ENCODE data around the gene EIF4G1.
"Not testable (repeated sequence)": the region's sequence is repeated elsewhere in the genome, so short reads cannot be mapped to it uniquely, and the experiment has no call there.

Gene EIF4G1, protein sequence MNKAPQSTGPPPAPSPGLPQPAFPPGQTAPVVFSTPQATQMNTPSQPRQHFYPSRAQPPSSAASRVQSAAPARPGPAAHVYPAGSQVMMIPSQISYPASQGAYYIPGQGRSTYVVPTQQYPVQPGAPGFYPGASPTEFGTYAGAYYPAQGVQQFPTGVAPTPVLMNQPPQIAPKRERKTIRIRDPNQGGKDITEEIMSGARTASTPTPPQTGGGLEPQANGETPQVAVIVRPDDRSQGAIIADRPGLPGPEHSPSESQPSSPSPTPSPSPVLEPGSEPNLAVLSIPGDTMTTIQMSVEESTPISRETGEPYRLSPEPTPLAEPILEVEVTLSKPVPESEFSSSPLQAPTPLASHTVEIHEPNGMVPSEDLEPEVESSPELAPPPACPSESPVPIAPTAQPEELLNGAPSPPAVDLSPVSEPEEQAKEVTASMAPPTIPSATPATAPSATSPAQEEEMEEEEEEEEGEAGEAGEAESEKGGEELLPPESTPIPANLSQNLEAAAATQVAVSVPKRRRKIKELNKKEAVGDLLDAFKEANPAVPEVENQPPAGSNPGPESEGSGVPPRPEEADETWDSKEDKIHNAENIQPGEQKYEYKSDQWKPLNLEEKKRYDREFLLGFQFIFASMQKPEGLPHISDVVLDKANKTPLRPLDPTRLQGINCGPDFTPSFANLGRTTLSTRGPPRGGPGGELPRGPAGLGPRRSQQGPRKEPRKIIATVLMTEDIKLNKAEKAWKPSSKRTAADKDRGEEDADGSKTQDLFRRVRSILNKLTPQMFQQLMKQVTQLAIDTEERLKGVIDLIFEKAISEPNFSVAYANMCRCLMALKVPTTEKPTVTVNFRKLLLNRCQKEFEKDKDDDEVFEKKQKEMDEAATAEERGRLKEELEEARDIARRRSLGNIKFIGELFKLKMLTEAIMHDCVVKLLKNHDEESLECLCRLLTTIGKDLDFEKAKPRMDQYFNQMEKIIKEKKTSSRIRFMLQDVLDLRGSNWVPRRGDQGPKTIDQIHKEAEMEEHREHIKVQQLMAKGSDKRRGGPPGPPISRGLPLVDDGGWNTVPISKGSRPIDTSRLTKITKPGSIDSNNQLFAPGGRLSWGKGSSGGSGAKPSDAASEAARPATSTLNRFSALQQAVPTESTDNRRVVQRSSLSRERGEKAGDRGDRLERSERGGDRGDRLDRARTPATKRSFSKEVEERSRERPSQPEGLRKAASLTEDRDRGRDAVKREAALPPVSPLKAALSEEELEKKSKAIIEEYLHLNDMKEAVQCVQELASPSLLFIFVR (N-terminal part only)

DNA sequence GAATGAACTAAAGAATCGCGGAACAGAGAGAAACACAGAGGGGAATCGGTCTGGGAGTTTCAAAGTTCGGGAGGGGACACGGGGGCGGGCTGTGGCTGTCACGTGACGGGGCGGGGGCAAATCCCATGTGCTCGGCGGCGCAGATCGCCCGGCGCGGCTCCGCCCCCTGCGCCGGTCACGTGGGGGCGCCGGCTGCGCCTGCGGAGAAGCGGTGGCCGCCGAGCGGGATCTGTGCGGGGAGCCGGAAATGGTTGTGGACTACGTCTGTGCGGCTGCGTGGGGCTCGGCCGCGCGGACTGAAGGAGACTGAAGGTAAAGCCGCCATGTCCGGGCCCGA lies at the start of gene EIF4G1:
Gene EIF4G1, plus strand, starts transcription at position 244 of the 337 bp plus-strand sequence. CDS start 1,191 bp downstream, outside the sequence.
- Histone ChIP-seq H3K27ac (peak within 1 kb of the TSS; percentile 93), H3K27me3 (ENCODE audit: insufficient read depth, low read depth, severe bottlenecking) (no peaks in the 10 kb centered on the region), H3K36me3 (peaks cover 39% of the 10 kb centered on the region), H3K9me3 (ENCODE audit: severe bottlenecking) (no peaks in the 10 kb centered on the region), H3K4me3 (ENCODE audit: low read depth, low read length) (peak within 1 kb of the TSS; percentile 65)
- TF ChIP-seq, protein P1, sequence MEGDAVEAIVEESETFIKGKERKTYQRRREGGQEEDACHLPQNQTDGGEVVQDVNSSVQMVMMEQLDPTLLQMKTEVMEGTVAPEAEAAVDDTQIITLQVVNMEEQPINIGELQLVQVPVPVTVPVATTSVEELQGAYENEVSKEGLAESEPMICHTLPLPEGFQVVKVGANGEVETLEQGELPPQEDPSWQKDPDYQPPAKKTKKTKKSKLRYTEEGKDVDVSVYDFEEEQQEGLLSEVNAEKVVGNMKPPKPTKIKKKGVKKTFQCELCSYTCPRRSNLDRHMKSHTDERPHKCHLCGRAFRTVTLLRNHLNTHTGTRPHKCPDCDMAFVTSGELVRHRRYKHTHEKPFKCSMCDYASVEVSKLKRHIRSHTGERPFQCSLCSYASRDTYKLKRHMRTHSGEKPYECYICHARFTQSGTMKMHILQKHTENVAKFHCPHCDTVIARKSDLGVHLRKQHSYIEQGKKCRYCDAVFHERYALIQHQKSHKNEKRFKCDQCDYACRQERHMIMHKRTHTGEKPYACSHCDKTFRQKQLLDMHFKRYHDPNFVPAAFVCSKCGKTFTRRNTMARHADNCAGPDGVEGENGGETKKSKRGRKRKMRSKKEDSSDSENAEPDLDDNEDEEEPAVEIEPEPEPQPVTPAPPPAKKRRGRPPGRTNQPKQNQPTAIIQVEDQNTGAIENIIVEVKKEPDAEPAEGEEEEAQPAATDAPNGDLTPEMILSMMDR (IDR thresholded peaks at IDR 0.05; ENCODE audit: low read depth, low read length): no peak
- peak; percentile 95 for DNase-seq

DNA sequence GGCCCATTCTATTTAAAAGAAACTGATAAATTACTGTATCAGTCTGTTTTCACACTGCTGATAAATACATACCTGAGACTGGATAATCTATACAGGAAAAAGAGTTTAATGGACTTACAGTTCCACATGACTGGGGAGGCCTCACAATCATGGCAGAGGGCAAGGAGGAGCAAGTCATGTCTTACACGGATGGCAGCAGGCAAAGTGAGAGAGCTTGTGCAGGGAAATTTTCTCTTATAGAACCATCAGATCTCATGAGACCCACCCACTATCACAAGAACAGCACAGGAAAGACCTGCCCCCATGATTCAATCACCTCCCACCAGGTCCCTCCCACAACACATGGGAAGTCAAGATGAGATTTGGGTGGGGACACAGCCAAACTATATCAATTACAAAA lies 47.2 kb upstream of the EIF4G1 start:
- not testable (repeated sequence) for DNase-seq; H3K4me3 ChIP-seq (ENCODE audit: low read depth, low read length); H3K27ac ChIP-seq; H3K27me3 ChIP-seq (ENCODE audit: insufficient read depth, low read depth, severe bottlenecking); H3K36me3 ChIP-seq; H3K9me3 ChIP-seq (ENCODE audit: severe bottlenecking)

DNA sequence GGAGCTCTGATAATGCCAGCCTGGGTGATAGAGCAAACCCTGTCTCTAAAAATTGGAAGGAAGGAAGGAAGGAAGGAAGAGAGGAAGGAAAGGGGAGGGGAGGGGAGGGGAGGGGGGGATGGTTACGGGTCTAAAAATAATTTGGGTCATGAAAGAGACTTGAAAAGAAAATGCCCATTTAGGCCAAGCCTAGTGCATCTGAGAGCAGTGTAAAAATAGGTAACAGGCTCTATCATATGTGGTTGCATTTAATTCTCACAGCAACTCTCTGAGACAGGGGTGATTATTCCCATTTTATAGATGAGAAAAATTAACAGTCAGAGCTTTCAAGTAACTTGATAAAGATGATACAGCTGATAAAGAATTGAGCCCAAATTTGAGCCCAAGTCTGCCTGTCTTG lies 42.1 kb upstream of the EIF4G1 start:
- Histone ChIP-seq H3K4me3 (ENCODE audit: low read depth, low read length) (no peak overlapping the region), H3K27ac (no peak overlapping the region), H3K9me3 (ENCODE audit: severe bottlenecking) (peaks cover 2% of the 10 kb centered on the region), H3K27me3 (ENCODE audit: insufficient read depth, low read depth, severe bottlenecking) (no peaks in the 10 kb centered on the region), H3K36me3 (no peaks in the 10 kb centered on the region)
- TF ChIP-seq, protein P1 (IDR thresholded peaks at IDR 0.05; ENCODE audit: low read depth, low read length): no peak
- DNase-seq: no peak

DNA sequence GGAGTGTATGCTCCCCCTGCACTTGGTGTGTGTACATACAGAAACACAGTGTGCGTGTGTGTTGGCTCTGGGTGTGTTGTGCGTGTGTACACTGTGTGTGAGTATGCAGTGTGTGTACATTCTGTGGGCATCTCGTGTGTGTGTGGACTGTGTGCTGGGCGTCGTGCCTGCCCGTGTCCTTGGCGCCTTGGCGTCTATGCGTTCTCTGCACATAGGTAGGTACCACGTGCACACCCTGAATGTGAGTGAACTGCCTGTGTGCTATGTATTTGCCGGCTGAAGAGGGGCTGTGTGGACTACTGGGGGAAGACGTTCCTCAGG lies 39.1 kb upstream of the EIF4G1 start:
- no peaks in the 10 kb centered on the region for H3K27me3 ChIP-seq (ENCODE audit: insufficient read depth, low read depth, severe bottlenecking)
- H3K27ac ChIP-seq: no peak overlapping the region
- no peaks in the 10 kb centered on the region for H3K9me3 ChIP-seq (ENCODE audit: severe bottlenecking)
- no peaks in the 10 kb centered on the region for H3K36me3 ChIP-seq
- DNase-seq: no peak
- TF ChIP-seq, protein P1 (IDR thresholded peaks at IDR 0.05; ENCODE audit: low read depth, low read length): no peak
- no peak overlapping the region for H3K4me3 ChIP-seq (ENCODE audit: low read depth, low read length)

DNA sequence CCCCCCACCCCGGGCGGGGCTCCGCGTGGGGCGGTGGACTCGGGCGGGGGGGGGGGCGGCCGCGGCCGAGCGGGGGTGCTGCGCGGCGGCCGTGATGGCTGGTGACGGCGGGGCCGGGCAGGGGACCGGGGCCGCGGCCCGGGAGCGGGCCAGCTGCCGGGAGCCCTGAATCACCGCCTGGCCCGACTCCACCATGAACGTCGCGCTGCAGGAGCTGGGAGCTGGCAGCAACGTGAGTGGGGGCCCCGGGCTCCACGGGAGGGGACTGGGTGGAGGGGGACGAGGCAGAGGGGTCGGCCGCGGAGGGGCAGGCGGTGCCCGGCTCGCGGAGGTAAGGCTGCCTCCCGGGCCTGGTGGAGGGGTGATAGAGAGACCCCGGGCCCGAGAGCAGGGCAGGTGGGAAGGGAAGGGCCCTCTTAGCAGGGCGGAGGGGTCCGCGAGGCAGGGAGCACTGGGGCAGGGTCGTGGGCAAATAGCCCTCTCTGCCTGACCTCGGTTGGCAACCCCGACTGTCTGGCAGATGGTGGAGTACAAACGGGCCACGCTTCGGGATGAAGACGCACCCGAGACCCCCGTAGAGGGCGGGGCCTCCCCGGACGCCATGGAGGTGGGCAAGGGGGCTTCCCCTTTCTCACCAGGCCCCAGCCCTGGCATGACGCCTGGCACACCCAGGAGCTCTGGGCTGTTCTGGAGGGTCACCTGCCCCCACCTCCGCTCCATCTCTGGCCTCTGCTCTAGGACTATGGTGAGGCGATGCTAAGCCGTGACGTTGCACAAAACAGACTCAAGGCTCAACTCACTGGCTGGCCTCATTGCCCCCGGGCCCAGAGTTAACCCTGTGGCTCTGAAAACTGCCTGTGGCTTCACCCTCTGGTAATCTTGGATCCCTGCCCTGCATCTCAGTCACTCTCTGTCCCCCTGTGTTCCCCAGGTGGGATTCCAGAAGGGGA lies 38.2 kb upstream of the EIF4G1 start, which contains the start of gene ECE2:
Gene ECE2, plus strand, starts transcription at position 62 of the 950 bp plus-strand sequence. Its CDS starts 132 bp downstream, at position 194.
- TF ChIP-seq, protein P1 (IDR thresholded peaks at IDR 0.05; ENCODE audit: low read depth, low read length): no peak
- Histone ChIP-seq H3K4me3 (ENCODE audit: low read depth, low read length) (no peak within 1 kb of the TSS), H3K27ac (no peak within 1 kb of the TSS), H3K27me3 (ENCODE audit: insufficient read depth, low read depth, severe bottlenecking) (no peaks in the 10 kb centered on the region), H3K9me3 (ENCODE audit: severe bottlenecking) (no peaks in the 10 kb centered on the region), H3K36me3 (no peaks in the 10 kb centered on the region)
- no peak for DNase-seq
